Ovary (tissue), 9 donors: ENCODE measurements around the gene DNAH17. TPM values are rescaled to one million over a fixed set of nuclear protein-coding genes. Genes with fewer than 3 reads are reported as not detected.

Experiments used
- DNase-seq, 5 donors: peaks; one replicate each; pipeline ENCODE4 v3.0.0-alpha.2; 2019 to 2020
- H3K27ac ChIP-seq, 2 donors: fragments of 200-600 bp; one replicate each; pipeline versions ENCODE4 v1.5.1 to v1.8.0; 2019 to 2022
- H3K27me3 ChIP-seq: fragments of 200-600 bp; one replicate; pipeline ENCODE4 v1.8.0; 2022
- H3K36me3 ChIP-seq: fragments of 200-600 bp; sonication (generic); one replicate; pipeline ENCODE4 v1.5.1; 2019
- H3K4me1 ChIP-seq: one replicate; pipeline ENCODE4 v1.8.1; 2013; ENCODE audit warnings: mild to moderate bottlenecking, moderate library complexity; ENCODE audit not compliant: insufficient read depth
- H3K4me3 ChIP-seq: fragments of 200-600 bp; sonication (generic); one replicate; pipeline ENCODE4 v1.5.1; 2017
- H3K9me3 ChIP-seq, 2 donors: fragments of 200-600 bp in 1 of 2; sonication (generic) in 1 of 2; one replicate each; pipeline versions ENCODE4 v1.5.1 to v1.8.1; 2013 to 2019; ENCODE audit warnings: mild to moderate bottlenecking in 1 of 2, moderate library complexity in 1 of 2
- CTCF ChIP-seq, 3 donors: fragments of 450-650 bp in 2 of 3; fragments of 200-600 bp in 1 of 3; IDR thresholded peaks; one replicate each; pipeline versions ENCODE4 v1.5.1 to v1.8.0; 2016 to 2022; ENCODE audit warnings: antibody characterized with exemption in 3 of 3, mild to moderate bottlenecking in 1 of 3
- EP300 ChIP-seq: sonication (generic); formaldehyde crosslinking; IDR thresholded peaks from one replicate; pipeline ENCODE4 v1.6.1; 2017; ENCODE audit warnings: antibody characterized with exemption
- POLR2A ChIP-seq: fragments of 450-650 bp; IDR thresholded peaks from one replicate; pipeline ENCODE4 v1.6.1; 2017; ENCODE audit warnings: antibody characterized with exemption, mild to moderate bottlenecking, moderate library complexity
- WGBS, 3 donors: extraction: QIAGEN DNeasy Blood & Tissue Kit in 1 of 3; methylation state at CpG; one replicate each; pipeline versions ENCODE4 v1.1.5 to v1.1.7; 2013 to 2017; 5-methylcytosine and 5-hydroxymethylcytosine counted together
- intact Hi-C, 4 donors: fragments of 100-400 bp; cut with DNase I; formaldehyde crosslinking; loops; one replicate each; pipeline versions ENCODE4 v1.11.0 to v1.15.1; 2022 to 2023
- polyA plus RNA-seq, 2 donors: library from polyadenylated mRNA; stranded (reverse); fragments of 200-250 nt in 1 of 2; fragments of 350-450 nt in 1 of 2; fragmentation: Illumina TruSeq in 1 of 2; extraction: RNeasy Lipid Tissue Mini Kit (QIAGEN cat#74804) in 1 of 2; gene quantifications; one replicate each; pipeline ENCODE4 v1.2.3, GENCODE V29; 2013 to 2014
- total RNA-seq, 7 donors: library from RNA; depleted of rRNA in 2 of 7; stranded (reverse); fragments of >200 nt in 2 of 7; fragmentation: NEBNext Ultra II Directional in 3 of 7; extraction: Animal tissue kit (Norgen Biotek cat#: 25700) in 3 of 7; gene quantifications; one replicate each; pipeline versions ENCODE4 v1.1.0 to v1.2.4, GENCODE V29; 2016 to 2023
- donor health status: DM: no; HTN: no; CAD: no; lungs with moderate emphysema.
- donor health status: DM: no; HTN: no; CAD: no.
- donor health status: Bipolar disorder and iron deficiency.
- donor health status: DM: yes; HTN: yes; CAD: no.
- donor health status: DM: no; HTN: no; CAD: no.
- donor health status: DM: yes; HTN: yes; CAD: no.

The DNAH17 gene
- total and polyA plus RNA-seq, 9 donors = 0.07 to 0.25 (median 0.12) TPM; not detected in 6

DNA sequence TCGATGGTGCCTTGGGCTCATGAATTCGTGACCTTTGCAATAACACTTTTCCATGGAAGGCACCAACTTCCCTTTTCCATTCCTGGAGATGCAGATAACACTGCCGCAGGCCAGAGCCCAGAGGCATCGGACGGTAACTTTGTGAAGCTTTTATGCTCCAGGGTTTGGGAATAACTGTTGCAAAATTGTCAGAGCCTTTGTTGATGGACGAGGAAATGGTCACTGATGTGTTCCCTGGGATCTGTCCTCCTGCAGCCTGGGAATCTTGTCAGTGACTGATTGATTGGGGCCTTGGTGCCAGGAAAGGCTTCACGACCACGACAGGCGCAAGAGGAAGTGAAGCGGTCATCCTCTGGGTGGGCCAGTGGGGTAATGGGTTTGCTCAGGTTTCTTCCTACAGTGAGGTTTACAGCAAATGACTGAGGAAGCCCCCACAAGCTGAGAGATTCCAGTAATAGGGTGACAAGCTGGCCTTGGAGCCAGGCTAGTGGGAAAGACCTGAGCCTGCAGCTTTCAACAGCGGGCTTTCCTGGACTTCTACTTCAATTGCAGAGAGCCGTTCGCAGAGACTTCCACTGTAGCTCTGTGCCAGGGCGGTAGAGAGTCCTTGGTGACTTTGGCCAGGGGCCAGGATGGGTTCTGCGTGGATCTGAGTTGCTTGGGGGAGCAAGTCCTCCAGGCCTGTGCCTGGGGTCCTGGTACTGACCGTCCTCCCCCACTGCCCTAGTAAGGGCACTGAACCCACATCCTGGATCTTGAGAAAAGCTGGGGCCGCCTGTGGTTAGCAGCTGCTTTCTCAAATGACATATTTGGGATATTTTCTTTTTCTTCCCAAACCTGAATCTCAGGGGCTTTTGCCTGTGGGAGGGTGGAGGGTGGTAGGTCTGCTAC is 161.1 kb downstream of the DNAH17 start:
- intact Hi-C loops = loop anchor here in 1 of 4 donors (5.0 kb wide), 1 partner anchor 34 kb away; no protein-coding TSS in a partner anchor
- no peaks in the 10 kb centered on the region for H3K27me3 ChIP-seq
- TF ChIP-seq EP300 (no peak), CTCF (IDR thresholded peaks at IDR 0.05) (no peak), POLR2A (no peak)
- peak overlapping the region in 1 of 2 donors; percentile 24 for H3K27ac ChIP-seq
- H3K4me3 ChIP-seq = no peak overlapping the region
- no peaks in the 10 kb centered on the region for H3K36me3 ChIP-seq
- DNase-seq = peak in 2 of 5 donors; percentile 51 to 59
- no peaks in the 10 kb centered on the region for H3K4me1 ChIP-seq
- H3K9me3 ChIP-seq = no peaks in the 10 kb centered on the region
- WGBS, 3 donors = 57 to 68% (median 63%) methylated on average over 17 of the region's 17 CpGs

DNA sequence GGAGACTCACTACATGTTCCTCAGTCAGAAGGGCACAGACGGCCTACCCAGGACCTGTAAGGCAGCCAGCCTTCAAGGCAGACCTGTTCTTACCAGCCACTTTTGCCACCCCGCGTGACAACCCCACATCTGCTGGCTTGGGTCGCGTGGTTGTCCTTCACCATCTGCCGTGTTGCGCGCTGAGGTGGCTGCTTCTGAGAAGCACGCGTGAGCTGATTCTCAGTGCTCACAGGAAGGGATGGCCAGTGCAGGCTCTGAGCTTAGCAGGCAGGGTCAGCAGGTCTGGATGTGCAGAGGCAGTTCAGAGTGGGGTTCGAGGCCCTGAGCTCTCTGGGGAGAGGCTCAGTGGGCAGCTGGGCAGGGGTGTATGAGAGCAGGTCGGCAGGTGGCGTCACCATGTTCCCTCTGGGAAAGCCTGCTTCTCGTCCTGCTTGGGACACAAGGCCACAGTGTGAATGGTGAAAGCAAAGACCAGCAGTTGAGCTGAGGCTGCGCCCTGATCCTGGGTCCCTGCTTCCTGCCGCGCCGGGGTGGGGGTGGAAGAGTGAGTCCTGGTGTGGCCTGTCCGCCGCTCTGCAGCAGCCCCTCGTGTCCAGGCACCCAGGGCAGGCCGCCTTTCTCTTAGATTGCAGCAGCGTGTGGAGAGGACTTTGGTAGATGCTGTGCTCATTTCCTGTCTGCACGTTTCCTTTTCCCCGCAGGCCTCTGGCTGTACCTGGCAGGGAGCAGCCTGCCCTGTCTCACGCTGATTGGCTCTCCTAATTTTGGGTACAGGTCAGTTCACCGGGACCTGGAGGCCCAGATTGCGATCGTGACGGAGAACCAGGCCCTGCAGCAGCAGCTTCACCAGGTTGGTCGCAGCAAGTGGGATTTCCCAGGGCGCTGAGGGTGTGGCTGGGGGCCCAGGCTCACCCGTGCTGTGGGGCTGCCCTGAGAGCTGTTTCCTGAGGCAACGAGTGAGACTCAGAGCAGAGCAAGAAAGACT is 162.7 kb downstream of the DNAH17 start:
- H3K4me3 ChIP-seq = no peak overlapping the region
- no peaks in the 10 kb centered on the region for H3K27me3 ChIP-seq
- no peak for DNase-seq
- H3K36me3 ChIP-seq = no peaks in the 10 kb centered on the region
- H3K27ac ChIP-seq = no peak overlapping the region
- intact Hi-C loops = loop anchor here in 1 of 4 donors (5.0 kb wide), 1 partner anchor 32 kb away; no protein-coding TSS in a partner anchor
- no peak for TF ChIP-seq CTCF (IDR thresholded peaks at IDR 0.05)
- TF ChIP-seq EP300 = no peak
- TF ChIP-seq POLR2A = no peak
- H3K9me3 ChIP-seq = no peaks in the 10 kb centered on the region
- no peaks in the 10 kb centered on the region for H3K4me1 ChIP-seq
- 86 to 88% (median 87%) methylated on average over 34 of the region's 34 CpGs for WGBS, 3 donors

- Histone ChIP-seq H3K9me3 (no peaks in the 10 kb centered on the region), H3K36me3 (no peaks in the 10 kb centered on the region), H3K27me3 (no peaks in the 10 kb centered on the region), H3K4me1 (no peaks in the 10 kb centered on the region), H3K27ac (no peak overlapping the region), H3K4me3 (no peak overlapping the region)
- no peak for DNase-seq
- WGBS, 3 donors = 87 to 94% (median 88%) methylated on average over 10 of the region's 10 CpGs
- intact Hi-C loops = no loop called here
- TF ChIP-seq CTCF (IDR thresholded peaks at IDR 0.05) = no peak
- no peak for TF ChIP-seq EP300
- no peak for TF ChIP-seq POLR2A
Measured at GRCh38 chr17:78412403-78412802, 164.8 kb downstream of the DNAH17 start.

- intact Hi-C loops = no loop called here
- H3K4me1 ChIP-seq = no peaks in the 10 kb centered on the region
- H3K27me3 ChIP-seq = no peaks in the 10 kb centered on the region
- H3K36me3 ChIP-seq = no peaks in the 10 kb centered on the region
- no peak for TF ChIP-seq CTCF (IDR thresholded peaks at IDR 0.05)
- H3K4me3 ChIP-seq = no peak overlapping the region
- peak in 1 of 5 donors; percentile 36 for DNase-seq
- 68 to 75% (median 69%) methylated on average over 17 of the region's 17 CpGs for WGBS, 3 donors
- no peaks in the 10 kb centered on the region for H3K9me3 ChIP-seq
- no peak overlapping the region for H3K27ac ChIP-seq
Measured at GRCh38 chr17:78411241-78411857, 165.8 kb downstream of the DNAH17 start.
